ENCODE data around the gene CCDC182. TPM values are rescaled to one million over a fixed set of nuclear protein-coding genes. Genes with fewer than 3 reads are reported as not detected.

Gene CCDC182
- polyA plus RNA-seq (2011; rRNA removed) (not detected in 2 replicates), polyA minus RNA-seq (2011; rRNA and poly(A)+ RNA removed) (not detected in 2 replicates)

- POLR2A ChIA-PET, result no interaction called here
Measured at GRCh38 chr17:57745242-57745641, at the start of gene CCDC182. Gene CCDC182 (minus strand): TSS chr17:57745299. CDS start chr17:57745272, 27 bp downstream.

GRCh38 chr17:57794841-57795240 lies 49.7 kb upstream of the CCDC182 start:
- H3K27ac ChIP-seq (ENCODE audit: low read depth, low read length), result no peak overlapping the region
- no peak for DNase-seq (ENCODE audit: low read depth, low spot score)
- CTCF ChIA-PET, result interaction anchor here (1.1 to 4.0 kb wide), 3 partner anchors 11 to 48 kb away, joined by 3 to 20 read pairs (median 5); no protein-coding TSS in a partner anchor
- TF ChIP-seq CTCF (IDR thresholded peaks at IDR 0.05; ENCODE audit: low read depth, low read length), result no peak
- no peaks in the 10 kb centered on the region for H3K9me3 ChIP-seq (ENCODE audit: control insufficient read depth, insufficient read depth, low read length)
- POLR2A ChIA-PET, result no interaction called here
- peaks cover 6% of the 10 kb centered on the region for H3K27me3 ChIP-seq (ENCODE audit: control insufficient read depth, insufficient read depth, low read length)
- H3K4me3 ChIP-seq (ENCODE audit: low read depth, low read length), result no peak overlapping the region

More at GRCh38 chr17:57745242-57745641, at the start of gene CCDC182:
- H3K4me3 ChIP-seq (ENCODE audit: low read depth, low read length), result no peak within 1 kb of the TSS
- DNase-seq (ENCODE audit: low read depth, low spot score), result no peak
- peaks cover 25% of the 10 kb centered on the region for H3K27me3 ChIP-seq (ENCODE audit: control insufficient read depth, insufficient read depth, low read length)
- CTCF ChIA-PET, result interaction anchor here (0.8 to 3.3 kb wide), 3 partner anchors 14 to 502 kb away, joined by 3 to 64 read pairs (median 3); no protein-coding TSS in a partner anchor
- no peaks in the 10 kb centered on the region for H3K9me3 ChIP-seq (ENCODE audit: control insufficient read depth, insufficient read depth, low read length)
- H3K27ac ChIP-seq (ENCODE audit: low read depth, low read length), result no peak within 1 kb of the TSS
- TF ChIP-seq CTCF (IDR thresholded peaks at IDR 0.05; ENCODE audit: low read depth, low read length), result no peak

- Histone ChIP-seq H3K4me3 (ENCODE audit: low read depth, low read length) (no peak overlapping the region), H3K27me3 (ENCODE audit: control insufficient read depth, insufficient read depth, low read length) (peaks cover 25% of the 10 kb centered on the region), H3K9me3 (ENCODE audit: control insufficient read depth, insufficient read depth, low read length) (no peaks in the 10 kb centered on the region), H3K27ac (ENCODE audit: low read depth, low read length) (no peak overlapping the region)
- DNase-seq (ENCODE audit: low read depth, low spot score), result no peak
- no peak for TF ChIP-seq CTCF (IDR thresholded peaks at IDR 0.05; ENCODE audit: low read depth, low read length)
- ChIA-PET POLR2A (no interaction called here), CTCF (interaction anchor here (1.2 kb wide), 1 partner anchor 117 kb away, joined by 3 read pairs; no protein-coding TSS in a partner anchor)
Measured at GRCh38 chr17:57788725-57789124, 43.6 kb upstream of the CCDC182 start.

- TF ChIP-seq CTCF (IDR thresholded peaks at IDR 0.05; ENCODE audit: low read depth, low read length), result no peak
- POLR2A ChIA-PET, result no interaction called here
- Histone ChIP-seq H3K27me3 (ENCODE audit: control insufficient read depth, insufficient read depth, low read length) (peaks cover 36% of the 10 kb centered on the region), H3K27ac (ENCODE audit: low read depth, low read length) (no peak overlapping the region), H3K4me3 (ENCODE audit: low read depth, low read length) (no peak overlapping the region), H3K9me3 (ENCODE audit: control insufficient read depth, insufficient read depth, low read length) (no peaks in the 10 kb centered on the region; the same call in 1 of the 2 replicates)
- CTCF ChIA-PET, result interaction anchor here (0.8 to 4.3 kb wide), 3 partner anchors 7 to 541 kb away, joined by 3 to 43 read pairs (median 9); no protein-coding TSS in a partner anchor
- no peak for DNase-seq (ENCODE audit: low read depth, low spot score)
Measured at GRCh38 chr17:57785022-57785421, 39.9 kb upstream of the CCDC182 start.

DNA sequence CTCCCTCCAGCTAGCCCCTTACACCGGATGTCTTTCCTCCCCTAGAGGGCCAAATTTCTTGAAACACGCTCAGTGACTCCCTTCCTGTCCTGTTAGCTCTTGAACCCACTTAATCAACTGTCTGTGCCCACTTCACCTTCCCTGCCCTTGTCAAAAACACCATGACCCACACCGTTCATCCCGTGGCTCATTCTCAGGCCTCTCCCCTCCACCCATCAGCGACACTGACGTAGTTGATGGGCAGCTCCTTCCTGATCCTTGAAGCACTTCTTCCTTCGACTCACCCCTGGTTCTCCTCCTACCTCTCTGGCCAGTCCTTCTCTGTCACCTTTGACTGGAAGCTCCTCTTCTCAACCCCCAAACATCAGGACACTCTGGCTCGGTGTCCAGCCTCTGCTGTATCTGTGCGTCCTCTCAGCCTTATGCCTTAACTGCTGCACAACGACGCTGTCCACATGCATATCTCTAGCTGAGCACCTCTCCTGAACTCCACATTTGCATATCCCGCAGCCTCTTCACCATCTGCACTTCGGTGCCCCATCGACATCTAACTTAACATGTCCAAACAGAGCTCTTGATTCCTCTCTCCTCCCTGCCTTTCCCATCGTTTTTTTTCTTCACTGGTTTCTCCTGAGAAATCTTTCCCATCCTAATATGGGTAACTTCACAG lies 39.3 kb upstream of the CCDC182 start:
- POLR2A ChIA-PET, result no interaction called here

More for the DNA sequence above, 39.3 kb upstream of the CCDC182 start:
- Histone ChIP-seq H3K4me3 (ENCODE audit: low read depth, low read length) (no peak overlapping the region), H3K27me3 (ENCODE audit: control insufficient read depth, insufficient read depth, low read length) (peaks cover 35% of the 10 kb centered on the region), H3K27ac (ENCODE audit: low read depth, low read length) (no peak overlapping the region), H3K9me3 (ENCODE audit: control insufficient read depth, insufficient read depth, low read length) (no peaks in the 10 kb centered on the region; the same call in 1 of the 2 replicates)
- TF ChIP-seq CTCF (IDR thresholded peaks at IDR 0.05; ENCODE audit: low read depth, low read length), result no peak
- CTCF ChIA-PET, result interaction anchor here (0.7 to 4.3 kb wide), 22 partner anchors 8 to 690 kb away, joined by 3 to 43 read pairs (median 6); no protein-coding TSS in a partner anchor
- no peak for DNase-seq (ENCODE audit: low read depth, low spot score)

Measured in AG04450 (cell line).